HAP-1 (cell line): ENCODE results near the gene GOLGA3.
"Not testable (repeated sequence)": the region's sequence is repeated elsewhere in the genome, so short reads cannot be mapped to it uniquely, and the experiment has no call there.

Source experiments
- DNase-seq, 2 experiments: peaks; one replicate each; pipeline ENCODE4 v3.0.0-alpha.2; 2016 to 2020; ENCODE audit warnings: low spot score in 2 of 2
- H3K27me3 ChIP-seq: fragments of 250-450 bp; sonication (Bioruptor Pico); 2 replicates; pipeline ENCODE4 v1.5.1; 2020; ENCODE audit warnings: low read depth, mild to moderate bottlenecking, moderate library complexity
- H3K36me3 ChIP-seq: fragments of 250-450 bp; sonication (Bioruptor Pico); replicated peaks from 2 replicates; pipeline ENCODE4 v1.5.1; 2020; ENCODE audit warnings: mild to moderate bottlenecking
- H3K4me1 ChIP-seq: fragments of 250-450 bp; sonication (Bioruptor Pico); 2 replicates; pipeline ENCODE4 v1.5.1; 2020; ENCODE audit warnings: mild to moderate bottlenecking
- H3K4me3 ChIP-seq: fragments of 250-450 bp; sonication (Bioruptor Pico); 2 replicates; pipeline ENCODE4 v1.5.1; 2020; ENCODE audit warnings: mild to moderate bottlenecking, moderate library complexity
- H3K9me3 ChIP-seq: fragments of 250-450 bp; sonication (Bioruptor Pico); 2 replicates; pipeline ENCODE4 v1.5.1; 2020; ENCODE audit warnings: mild to moderate bottlenecking, moderate library complexity
- in situ Hi-C: fragments of 300-500 bp; cut with MboI; formaldehyde crosslinking; loops from 3 replicates; pipeline ENCODE4 v1.14.3; 2020; ENCODE audit warnings: low sequenced_read_pairs, inconsistent platforms, mixed read lengths

The GOLGA3 gene

DNA sequence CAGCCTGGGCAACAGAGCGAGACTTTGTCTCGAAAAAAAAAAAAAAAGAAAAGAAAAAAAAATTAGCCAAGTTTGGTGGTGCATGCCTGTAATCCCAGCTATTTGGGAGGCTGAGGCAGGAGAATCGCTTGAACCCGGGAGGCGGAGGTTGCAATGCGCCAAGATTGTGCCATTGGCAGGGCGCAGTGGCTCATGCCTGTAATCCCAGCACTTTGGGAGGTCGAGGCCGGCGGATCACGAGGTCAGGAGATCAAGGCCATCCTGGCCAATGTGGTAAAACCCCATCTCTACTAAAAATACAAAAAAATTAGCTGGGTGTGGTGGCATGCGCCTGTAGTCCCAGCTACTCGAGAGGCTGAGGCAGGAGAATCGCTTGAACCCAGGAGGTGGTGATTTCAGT lies 26.5 kb upstream of the GOLGA3 start:
- in situ Hi-C loops, H3K4me1 ChIP-seq: not testable (repeated sequence)

DNA sequence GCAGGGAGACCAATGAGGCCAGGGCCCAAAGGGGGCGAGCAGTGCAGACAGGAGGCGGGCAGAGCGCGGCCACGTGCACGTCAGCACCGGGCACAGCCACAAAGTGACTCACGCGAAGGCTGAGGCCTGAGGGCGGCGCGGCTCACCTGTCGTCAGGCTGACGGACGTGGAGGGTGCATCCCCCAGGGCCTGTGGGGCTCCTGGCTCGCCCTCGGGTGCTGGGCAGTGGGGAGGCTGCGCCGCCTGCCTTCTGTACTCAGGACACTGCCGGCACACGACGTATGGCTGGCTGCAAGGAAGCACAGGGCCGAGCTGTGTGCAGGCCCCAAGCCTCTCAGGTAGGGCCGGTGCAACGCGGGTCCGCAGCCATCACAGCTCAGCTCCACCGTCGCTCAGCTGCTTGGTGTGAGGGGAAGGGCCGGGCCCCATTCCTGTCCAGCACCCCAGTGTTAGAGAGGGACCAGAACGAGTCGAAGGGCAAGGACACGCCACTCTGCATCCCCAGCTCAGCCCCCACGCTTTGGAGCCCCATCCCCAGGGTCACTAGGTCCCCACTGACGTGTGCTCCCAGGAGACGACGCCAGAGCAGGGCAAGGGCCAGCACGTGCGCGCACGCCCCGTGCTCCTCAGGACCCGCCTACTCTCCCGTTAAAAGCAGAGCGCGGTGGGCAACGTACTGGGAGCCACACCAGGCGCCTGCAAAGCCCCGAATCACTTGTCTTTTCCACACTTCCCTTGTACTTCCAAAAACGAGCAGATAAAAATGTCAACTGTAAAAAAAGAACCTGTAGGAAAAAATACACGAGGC lies 24.8 kb upstream of the GOLGA3 start:
- H3K4me1 ChIP-seq = no peaks in the 10 kb centered on the region
- no peaks in the 10 kb centered on the region for H3K27me3 ChIP-seq
- no peak overlapping the region for H3K4me3 ChIP-seq
- H3K9me3 ChIP-seq = no peaks in the 10 kb centered on the region
- in situ Hi-C loops = no loop called here
- no peak for DNase-seq
- no peaks in the 10 kb centered on the region for H3K36me3 ChIP-seq

More for the DNA sequence above, 26.5 kb upstream of the GOLGA3 start:
- H3K9me3 ChIP-seq, H3K4me3 ChIP-seq, H3K36me3 ChIP-seq, H3K27me3 ChIP-seq, DNase-seq: not testable (repeated sequence)

DNA sequence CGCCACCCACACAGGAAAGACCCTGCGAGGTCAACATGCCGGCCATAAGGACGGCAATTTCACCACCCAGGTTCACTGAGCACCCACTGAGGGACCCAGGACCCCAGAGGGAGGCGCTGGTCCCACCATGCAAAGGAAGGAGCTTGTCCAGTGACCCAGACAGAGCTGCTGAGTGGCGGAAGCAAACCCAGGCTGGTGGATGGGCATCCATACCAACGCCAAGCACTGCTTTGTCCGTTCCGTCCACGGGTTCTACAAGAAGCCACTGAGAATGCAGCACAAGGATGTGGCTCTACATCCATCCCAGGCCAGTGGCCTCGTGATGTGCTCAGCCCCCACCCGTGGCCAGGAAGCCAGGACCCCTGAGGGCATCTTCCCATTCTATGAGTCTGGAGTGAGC lies 23.8 kb upstream of the GOLGA3 start:
- in situ Hi-C loops = no loop called here
- Histone ChIP-seq H3K36me3 (no peaks in the 10 kb centered on the region), H3K9me3 (no peaks in the 10 kb centered on the region), H3K27me3 (no peaks in the 10 kb centered on the region), H3K4me1 (no peaks in the 10 kb centered on the region), H3K4me3 (no peak overlapping the region)
- DNase-seq = no peak

DNA sequence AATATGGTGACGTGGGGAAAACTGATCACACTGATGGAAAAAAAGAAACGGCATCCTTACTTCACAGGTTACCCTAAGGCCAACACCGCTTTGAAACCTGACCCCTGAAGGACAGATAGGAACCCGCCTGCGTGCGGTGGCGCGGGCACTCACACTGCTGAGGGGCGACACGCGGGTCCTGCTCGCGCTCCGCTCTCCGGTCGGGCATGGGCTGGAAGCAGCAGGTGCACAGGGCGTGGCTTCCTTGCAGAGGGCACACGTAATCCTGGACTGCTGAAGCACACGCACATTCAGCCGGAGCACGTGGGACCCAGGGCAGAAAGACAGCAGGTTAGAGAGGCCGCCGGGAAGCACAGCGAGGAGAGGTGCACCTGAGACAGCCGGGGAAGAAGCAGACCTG lies 22.8 kb upstream of the GOLGA3 start:
- DNase-seq = no peak
- H3K36me3 ChIP-seq = no peaks in the 10 kb centered on the region
- in situ Hi-C loops = no loop called here

DNA sequence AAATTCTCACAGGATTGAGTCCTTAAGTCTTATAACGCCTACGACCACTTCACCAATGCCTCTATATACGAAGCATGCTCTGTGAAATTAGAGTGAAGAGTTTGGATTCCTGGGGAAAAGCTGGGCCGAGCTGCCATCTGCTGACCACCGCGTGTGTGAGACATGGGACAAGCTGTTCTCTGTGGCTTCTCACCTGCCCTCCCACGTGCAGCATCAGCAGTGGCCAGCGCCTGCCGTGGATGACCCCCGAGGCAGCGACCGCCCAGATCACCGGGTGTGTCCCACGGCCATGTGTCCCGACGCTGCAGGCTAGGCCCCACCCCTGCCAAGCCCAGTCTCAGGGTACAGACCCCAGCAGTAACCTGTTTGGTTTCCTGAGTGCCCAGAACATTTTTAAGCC lies 21.6 kb upstream of the GOLGA3 start:
- Histone ChIP-seq H3K4me3 (no peak overlapping the region), H3K9me3 (no peaks in the 10 kb centered on the region), H3K4me1 (no peaks in the 10 kb centered on the region), H3K27me3 (no peaks in the 10 kb centered on the region), H3K36me3 (no peaks in the 10 kb centered on the region)
- no peak for DNase-seq
- in situ Hi-C loops = no loop called here

More for the DNA sequence above, 22.8 kb upstream of the GOLGA3 start:
- H3K4me3 ChIP-seq = no peak overlapping the region
- no peaks in the 10 kb centered on the region for H3K4me1 ChIP-seq
- H3K9me3 ChIP-seq = no peaks in the 10 kb centered on the region
- H3K27me3 ChIP-seq = no peaks in the 10 kb centered on the region

DNA sequence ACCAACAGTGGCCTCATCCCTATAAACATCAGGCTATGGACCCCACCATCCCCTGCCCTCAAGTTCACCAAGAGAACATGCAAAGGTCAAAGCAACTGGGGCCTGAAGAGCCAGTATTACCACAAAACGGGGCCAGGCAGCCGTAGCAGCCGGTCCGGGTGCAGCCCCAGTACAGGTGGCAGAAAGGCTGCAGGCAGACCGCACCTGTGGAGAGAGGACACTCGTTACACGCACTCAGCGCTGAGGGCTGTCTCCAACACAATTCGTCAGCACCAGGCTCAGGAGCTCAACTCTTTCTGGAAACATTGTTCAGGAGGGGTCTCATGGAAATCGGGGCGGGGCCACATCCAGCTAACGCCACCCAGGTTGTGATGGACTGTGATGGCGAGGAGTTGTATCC lies 19.9 kb upstream of the GOLGA3 start:
- no peaks in the 10 kb centered on the region for H3K9me3 ChIP-seq
- DNase-seq = no peak
- in situ Hi-C loops = no loop called here
- H3K4me3 ChIP-seq = no peak overlapping the region
- H3K36me3 ChIP-seq = no peaks in the 10 kb centered on the region
- H3K4me1 ChIP-seq = no peaks in the 10 kb centered on the region
- H3K27me3 ChIP-seq = no peaks in the 10 kb centered on the region

DNA sequence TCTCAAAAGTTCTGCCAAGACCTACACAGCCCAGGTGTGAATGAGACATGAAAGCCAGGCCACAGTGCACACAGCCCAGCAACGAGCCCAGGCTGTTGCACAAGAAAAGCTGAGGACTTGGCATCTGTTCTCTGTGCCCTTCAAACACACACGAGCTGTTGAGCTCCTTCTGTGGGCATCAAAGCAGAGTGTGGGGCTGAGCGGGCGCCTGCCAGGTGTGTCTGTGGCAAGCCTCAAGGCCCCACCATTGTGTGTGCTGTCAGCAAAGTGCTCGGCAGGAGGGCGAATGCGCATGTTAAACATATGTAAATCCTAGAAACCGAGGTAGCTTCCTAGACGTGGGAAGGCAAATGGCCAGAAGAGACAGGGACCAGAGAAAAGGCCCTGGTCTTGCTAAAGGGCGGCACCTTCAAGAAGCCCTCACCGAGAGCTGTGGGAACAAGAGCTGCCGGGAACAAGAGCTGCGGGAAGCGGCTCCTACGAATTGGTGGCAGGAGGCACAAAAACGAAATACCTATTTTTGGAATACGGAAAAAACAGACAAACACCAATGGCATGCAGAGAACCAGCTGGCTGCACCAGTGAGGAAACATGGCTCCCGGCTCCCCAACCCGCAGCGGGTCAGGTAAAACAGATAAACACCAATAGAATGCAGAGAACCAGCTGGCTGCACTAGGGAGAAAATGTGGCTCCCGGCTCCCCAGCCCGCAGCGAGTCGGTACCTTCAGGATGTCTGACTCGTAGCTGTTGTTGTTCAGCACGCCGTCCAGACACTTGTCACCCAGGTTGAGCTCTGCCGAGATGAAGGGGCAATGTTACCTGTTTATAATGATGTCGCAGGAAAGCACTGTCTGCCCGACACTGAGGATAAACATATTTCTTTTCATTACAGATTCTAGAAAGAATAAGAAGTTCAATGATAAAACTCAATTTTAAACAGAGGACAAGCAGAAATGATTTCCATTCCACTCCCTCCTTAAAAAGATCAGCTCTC lies 19.0 kb upstream of the GOLGA3 start:
- DNase-seq = no peak
- in situ Hi-C loops = no loop called here
- Histone ChIP-seq H3K27me3 (no peaks in the 10 kb centered on the region), H3K4me1 (no peaks in the 10 kb centered on the region), H3K9me3 (no peaks in the 10 kb centered on the region), H3K4me3 (no peak overlapping the region), H3K36me3 (no peaks in the 10 kb centered on the region)

DNA sequence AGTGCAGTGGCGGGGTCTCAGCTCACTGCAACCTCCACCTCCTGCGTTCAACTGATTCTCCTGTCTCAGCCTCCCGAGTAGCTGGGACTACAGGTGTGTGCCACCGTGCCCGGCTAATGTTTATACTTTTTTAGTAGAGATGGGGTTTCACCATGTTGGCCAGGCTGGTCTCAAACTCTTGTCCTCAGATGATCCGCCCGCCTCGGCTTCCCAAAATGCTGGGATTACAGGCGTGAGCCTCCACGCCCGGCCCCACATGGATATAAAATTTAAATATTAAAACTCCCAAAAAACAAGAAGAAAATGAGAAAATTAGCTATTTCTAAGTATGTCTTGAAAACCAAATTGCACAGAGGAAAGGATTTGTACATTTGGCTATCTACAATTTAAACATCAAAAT lies 16.0 kb upstream of the GOLGA3 start:
- H3K4me3 ChIP-seq, in situ Hi-C loops, H3K27me3 ChIP-seq, H3K9me3 ChIP-seq, H3K36me3 ChIP-seq, H3K4me1 ChIP-seq, DNase-seq: not testable (repeated sequence)

DNA sequence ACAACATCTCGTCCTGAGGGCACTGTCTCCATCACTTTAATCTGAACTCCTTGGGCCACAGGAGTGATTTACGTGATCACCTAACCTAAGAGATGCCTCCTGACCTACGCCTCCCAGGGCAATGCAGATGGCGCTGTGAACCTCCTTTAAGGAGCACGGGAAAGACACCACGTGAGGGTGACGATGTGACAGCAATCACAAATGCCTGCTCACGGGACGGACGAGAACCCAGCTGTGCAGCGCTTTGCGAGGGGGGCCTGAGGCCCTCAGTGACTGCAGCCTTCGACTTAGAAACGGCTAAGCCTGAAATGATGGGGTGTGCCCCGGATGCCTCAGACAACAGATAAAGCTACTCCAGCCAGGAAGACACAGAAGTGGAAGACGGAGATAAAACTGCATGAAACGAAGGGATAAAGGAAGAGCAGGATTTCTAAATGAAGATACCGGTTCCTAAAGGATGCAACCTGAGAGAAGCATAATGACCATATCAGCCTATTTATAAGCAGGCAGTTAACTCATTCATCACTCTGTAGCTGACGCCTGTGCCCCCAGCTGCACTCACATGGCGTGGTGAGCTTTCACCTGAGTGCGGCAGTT lies 13.9 kb upstream of the GOLGA3 start:
- Histone ChIP-seq H3K4me3 (no peak overlapping the region), H3K9me3 (no peaks in the 10 kb centered on the region), H3K4me1 (no peaks in the 10 kb centered on the region), H3K36me3 (no peaks in the 10 kb centered on the region), H3K27me3 (no peaks in the 10 kb centered on the region)
- no peak for DNase-seq
- in situ Hi-C loops = no loop called here

DNA sequence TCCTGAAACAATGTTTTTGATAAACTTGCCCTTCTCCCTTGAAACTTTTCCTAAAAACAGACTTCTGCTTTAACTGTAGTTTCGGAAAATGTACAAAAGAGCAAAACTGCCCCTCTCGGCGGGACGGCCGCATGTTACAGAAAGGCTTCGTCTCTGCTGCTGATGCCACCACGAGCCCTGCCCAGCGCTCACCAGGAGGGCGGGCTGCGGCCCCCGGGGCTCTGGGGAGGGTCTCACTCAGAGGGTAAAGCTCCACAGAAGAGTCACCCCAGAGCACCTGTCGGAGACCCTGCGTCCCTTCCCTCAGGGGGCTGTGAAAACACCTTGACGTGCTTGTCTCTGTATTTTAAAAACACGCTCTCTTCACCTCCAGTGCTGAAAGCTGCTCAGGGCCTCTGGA lies 12.5 kb upstream of the GOLGA3 start:
- in situ Hi-C loops = no loop called here
- no peaks in the 10 kb centered on the region for H3K27me3 ChIP-seq
- no peak for DNase-seq
- H3K9me3 ChIP-seq = no peaks in the 10 kb centered on the region
- no peaks in the 10 kb centered on the region for H3K36me3 ChIP-seq
- H3K4me1 ChIP-seq = no peaks in the 10 kb centered on the region
- no peak overlapping the region for H3K4me3 ChIP-seq

DNA sequence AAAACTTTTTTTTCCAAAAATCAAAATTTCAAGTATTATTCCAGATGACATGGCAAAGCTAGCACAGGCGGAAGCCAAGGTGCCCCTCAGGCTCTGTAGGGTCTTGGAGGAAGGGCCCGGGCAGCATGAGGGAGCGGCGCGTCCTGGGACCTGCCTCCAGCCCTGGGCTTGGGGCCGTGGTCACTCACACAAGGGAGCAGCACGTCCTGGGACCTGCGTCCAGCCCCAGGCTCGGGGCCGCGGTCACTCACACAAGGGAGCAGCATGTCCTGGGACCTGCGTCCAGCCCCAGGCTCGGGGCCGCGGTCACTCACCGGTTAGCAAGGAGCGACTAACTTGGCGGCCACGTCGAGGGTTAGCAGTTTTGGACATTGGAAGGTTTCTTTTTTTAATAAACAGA lies 11.9 kb upstream of the GOLGA3 start:
- H3K36me3 ChIP-seq = no peaks in the 10 kb centered on the region

DNA sequence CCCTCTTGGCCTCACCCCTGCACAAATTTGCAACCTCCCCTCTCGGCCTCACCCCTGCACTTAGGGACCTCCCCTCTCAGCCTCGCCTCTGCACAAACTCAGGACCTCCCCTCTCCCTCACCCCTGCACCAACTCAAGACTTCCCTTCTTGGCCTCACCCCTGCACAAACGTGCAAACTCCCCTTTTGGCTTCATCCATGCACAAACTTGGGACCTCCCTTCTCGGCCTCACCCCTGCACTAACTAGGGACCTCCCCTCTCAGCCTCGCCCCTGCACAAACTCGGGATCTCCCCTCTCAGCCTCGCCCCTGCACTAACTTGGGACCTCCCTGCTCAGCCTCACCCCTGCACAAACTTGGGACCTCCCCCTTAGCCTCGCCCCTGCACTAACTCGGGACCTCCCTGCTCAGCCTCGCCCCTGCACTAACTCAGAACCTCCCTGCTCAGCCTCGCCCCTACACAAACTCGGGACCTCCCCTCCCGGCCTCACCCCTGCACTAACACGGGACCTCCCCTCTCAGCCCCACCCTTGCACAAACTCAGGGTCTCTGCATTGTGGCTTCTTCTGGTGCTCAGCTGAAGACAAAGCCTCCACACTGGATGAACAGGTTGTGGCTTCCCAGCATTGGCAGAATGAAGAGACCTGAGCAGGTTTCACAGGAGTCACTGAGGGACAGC lies 11.0 kb upstream of the GOLGA3 start:
- no peak for DNase-seq
- Histone ChIP-seq H3K36me3 (no peaks in the 10 kb centered on the region), H3K4me3 (no peak overlapping the region), H3K27me3 (no peaks in the 10 kb centered on the region), H3K9me3 (no peaks in the 10 kb centered on the region), H3K4me1 (no peaks in the 10 kb centered on the region)
- in situ Hi-C loops = no loop called here

More for the DNA sequence above, 11.9 kb upstream of the GOLGA3 start:
- H3K4me3 ChIP-seq = no peak overlapping the region
- no peak for DNase-seq
- H3K9me3 ChIP-seq = no peaks in the 10 kb centered on the region
- H3K27me3 ChIP-seq = no peaks in the 10 kb centered on the region
- no peaks in the 10 kb centered on the region for H3K4me1 ChIP-seq
- in situ Hi-C loops = no loop called here

DNA sequence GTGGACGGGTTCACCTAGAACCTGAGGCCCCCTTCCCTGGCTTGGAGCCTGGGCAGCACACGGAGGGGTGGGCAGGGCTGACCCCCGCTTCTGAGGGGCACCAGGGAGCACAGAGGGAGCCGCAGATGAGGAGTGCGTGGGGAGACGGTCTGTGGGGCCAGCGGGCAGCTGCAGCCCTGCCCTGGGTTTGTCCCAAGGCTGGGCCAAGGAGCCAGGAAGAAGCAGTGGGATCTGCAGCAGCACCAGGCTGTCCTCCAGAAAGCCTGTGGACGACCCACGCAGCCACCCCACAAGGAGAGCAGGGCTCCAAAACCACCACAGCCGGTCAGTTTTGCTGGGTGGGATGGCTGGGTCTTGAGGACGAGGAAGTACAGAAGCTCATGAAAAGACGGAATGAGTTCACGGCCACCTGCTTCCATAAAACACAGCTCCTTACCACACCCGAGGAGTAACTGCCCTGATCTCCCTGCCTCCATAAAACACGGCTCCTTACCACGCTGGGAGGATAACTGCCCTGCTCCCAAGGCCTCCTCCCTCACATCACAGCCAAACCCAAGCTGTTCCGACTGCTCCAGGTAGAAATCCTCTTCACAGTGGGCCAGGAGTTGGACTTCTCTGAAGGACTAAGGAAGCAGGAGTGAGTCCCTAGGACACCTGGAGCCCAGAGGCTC lies 9.9 kb upstream of the GOLGA3 start:
- Histone ChIP-seq H3K4me1 (no peaks in the 10 kb centered on the region), H3K36me3 (no peaks in the 10 kb centered on the region), H3K4me3 (no peak overlapping the region), H3K27me3 (no peaks in the 10 kb centered on the region), H3K9me3 (no peaks in the 10 kb centered on the region)
- in situ Hi-C loops = no loop called here
- DNase-seq = no peak
